Eye (tissue), 1 donor: Measurements from ENCODE around the gene KASH5.
A peak's percentile ranks its signal among the peaks of the same experiment; 100 is the strongest.
"Not testable (repeated sequence)": the region's sequence is repeated elsewhere in the genome, so short reads cannot be mapped to it uniquely, and the experiment has no call there.

ENCODE experiments used
- DNase-seq: peaks from one replicate; pipeline ENCODE4 v3.0.0-alpha.2; 2015

Gene KASH5

GRCh38 chr19:49362048-49362928, 25.8 kb upstream of the KASH5 start, which contains the start of gene TEAD2:
TSS of gene TEAD2 (minus strand) at chr19:49362416. CDS start at chr19:49360075, 2,341 bp downstream.
- peak; percentile 92 for DNase-seq

GRCh38 chr19:49362929-49363267, 25.2 kb upstream of the KASH5 start:
- no peak for DNase-seq

- peak; percentile 99 for DNase-seq
These were observed 24.6 kb upstream of the KASH5 start, which contains the start of gene DKKL1 for GRCh38 chr19:49363268-49364082. TSS of gene DKKL1 (plus strand) at chr19:49363877. CDS start at chr19:49363999, 122 bp downstream.

DNA sequence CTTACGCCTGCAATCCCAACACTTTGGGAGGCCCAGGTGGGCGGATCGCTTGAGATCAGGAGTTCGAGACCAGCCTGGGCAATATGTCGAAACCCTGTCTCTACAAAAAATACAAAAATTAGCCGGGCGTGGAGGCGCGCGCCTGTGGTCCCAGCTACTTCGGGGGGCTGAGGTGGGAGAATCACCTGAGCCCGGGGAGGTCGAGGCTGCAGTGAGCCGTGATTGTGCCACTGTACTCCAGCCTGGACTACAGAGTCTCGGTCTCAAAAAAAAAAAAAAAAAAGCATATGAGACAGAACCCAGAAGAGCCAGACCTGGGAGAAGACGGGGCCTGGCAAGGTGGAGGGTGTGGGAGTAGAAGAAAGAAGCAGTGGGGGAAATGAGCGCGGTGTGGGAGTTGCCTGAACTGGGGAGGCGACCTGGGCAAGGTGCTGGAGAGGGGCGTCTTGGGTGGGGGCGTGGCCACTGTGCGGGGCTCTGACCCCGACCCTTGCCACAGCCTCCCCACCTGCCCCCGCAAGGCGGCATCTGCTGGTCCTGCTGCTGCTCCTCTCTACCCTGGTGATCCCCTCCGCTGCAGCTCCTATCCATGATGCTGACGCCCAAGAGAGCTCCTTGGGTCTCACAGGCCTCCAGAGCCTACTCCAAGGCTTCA, 23.8 kb upstream of the KASH5 start:
- DNase-seq, result no peak

DNA sequence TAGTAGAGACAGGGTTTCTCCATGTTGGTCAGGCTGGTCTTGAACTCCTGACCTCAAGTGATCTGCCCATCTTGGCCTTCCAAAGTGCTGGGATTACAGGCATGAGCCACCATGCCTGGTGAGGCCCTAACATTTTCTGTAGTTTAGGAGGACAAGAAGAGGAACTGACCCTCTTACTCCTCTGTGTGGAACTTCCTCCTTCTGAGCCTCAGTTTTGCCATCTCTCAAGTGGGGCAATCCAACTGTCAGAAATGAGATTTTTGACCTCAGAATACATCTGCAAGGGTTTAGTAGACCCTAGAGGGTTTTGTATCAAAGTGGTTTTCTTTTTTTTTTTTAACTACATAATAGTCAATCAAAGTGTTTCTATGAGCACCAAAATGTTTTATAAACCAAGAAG, 21.9 kb upstream of the KASH5 start:
- no peak for DNase-seq

DNA sequence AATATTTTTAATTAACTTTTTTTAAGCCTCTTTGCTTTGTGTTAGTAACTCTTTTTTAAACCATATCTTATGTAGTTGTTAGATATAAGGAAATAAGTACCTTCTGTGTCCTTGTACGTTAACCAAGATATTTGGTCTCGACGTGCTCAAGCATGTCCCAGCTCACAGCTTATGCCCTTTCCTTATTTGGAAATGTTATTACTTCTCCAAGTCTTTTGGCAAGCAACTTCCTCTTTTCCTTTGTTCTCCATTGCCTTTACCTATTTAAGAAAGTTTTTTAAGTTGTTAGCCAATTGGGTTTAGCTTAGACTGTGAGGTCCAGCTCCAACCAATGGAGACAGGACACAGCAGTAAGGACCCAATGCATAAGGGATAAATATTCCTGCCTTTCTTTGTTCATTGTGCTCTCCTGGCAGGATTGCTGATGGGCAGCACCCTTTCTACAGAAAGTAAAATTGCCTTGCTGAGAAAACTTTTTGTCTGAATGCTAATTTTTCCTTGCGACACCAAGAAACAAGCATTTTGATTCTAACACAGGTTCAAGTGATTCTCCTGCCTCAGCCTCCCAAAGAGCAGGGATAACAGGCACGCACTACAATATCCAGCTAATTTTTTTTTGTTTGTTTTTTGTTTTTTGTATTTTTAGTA, 19.2 kb upstream of the KASH5 start:
- DNase-seq, result no peak

DNA sequence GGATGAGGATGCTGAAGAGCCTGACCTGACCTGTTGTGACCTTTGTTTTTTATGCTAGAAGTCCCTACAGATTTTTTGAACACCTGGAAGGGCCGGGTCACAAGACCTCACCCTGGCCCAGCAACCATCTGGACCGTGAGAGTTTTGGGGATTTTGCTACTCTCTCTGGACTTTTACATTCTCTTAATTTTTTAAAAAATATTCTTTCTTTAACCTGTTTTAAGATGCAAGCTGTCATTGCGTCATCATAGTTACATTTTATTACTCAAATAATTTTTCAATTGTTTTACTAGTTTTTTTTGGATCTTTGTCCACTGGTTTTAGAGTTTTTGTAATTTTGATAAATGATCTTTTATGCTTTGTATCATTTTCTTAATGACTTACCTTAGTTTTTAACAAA, 16.9 kb upstream of the KASH5 start:
- DNase-seq, result no peak

GRCh38 chr19:49373174-49373573, 14.9 kb upstream of the KASH5 start:
- DNase-seq, result not testable (repeated sequence)

GRCh38 chr19:49374665-49375434, 13.2 kb upstream of the KASH5 start:
- DNase-seq, result no peak

DNA sequence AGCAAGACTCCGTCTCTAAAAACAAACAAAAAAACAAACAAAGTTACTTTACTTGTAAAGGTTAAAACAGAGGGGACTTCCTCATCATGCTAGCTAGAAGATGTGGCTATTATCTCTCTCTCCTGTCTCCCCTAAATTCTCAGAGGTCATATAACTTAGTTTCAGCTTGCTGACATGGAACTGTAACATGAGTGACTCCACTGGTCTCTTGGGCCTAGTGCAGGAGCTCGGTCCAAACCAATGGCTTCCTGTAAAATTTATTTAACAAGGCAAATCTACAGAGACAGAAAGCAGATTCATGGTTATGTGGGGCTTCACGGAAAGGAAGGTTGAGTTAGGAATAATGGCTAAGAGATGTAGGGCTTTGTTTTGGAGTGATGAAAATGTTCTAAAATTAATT, 9.5 kb upstream of the KASH5 start:
- DNase-seq, result no peak

- no peak for DNase-seq
These were observed 7.7 kb upstream of the KASH5 start for GRCh38 chr19:49380391-49380790.

GRCh38 chr19:49382639-49383038, 5.4 kb upstream of the KASH5 start:
- no peak for DNase-seq

GRCh38 chr19:49383599-49383998, 4.5 kb upstream of the KASH5 start:
- no peak for DNase-seq

GRCh38 chr19:49389406-49389805, 1.4 kb downstream of the KASH5 start:
- DNase-seq, result no peak

- no peak for DNase-seq
These were observed 2.3 kb downstream of the KASH5 start for GRCh38 chr19:49390131-49390928.

GRCh38 chr19:49390929-49391359, 2.9 kb downstream of the KASH5 start:
- DNase-seq, result no peak

GRCh38 chr19:49391581-49392399, 3.7 kb downstream of the KASH5 start:
- peak; percentile 89 for DNase-seq

DNA sequence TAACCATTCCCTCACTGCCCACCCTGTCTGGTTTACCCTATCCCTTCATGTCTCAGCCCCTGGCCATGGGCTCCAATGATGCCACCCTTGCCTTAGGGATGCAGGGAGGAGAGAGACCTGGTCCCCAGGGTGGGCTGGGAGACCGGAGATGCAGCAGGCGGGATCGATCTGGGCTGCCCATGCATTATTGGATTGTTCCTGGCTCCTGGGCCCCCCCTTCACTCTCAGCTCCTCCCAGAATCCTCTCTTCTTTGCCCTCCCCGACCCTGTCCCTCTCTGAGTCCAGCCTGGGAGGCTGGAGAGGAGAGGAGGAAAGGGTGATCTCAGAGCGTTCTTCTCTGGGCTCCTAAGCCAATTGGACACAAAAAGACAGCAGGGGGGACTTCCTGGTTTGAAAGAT, 5.8 kb downstream of the KASH5 start:
- DNase-seq, result peak; percentile 31

- no peak for DNase-seq
These were observed 7.7 kb downstream of the KASH5 start for GRCh38 chr19:49395581-49396407.
